H9 (cell line): Measurements from ENCODE around the gene BARD1. TPM values are rescaled to one million over a fixed set of nuclear protein-coding genes. Genes with fewer than 3 reads are reported as not detected.

Experiments used
- DNase-seq: peaks from one replicate; pipeline ENCODE4 v3.0.0-alpha.2; 2017
- H2AFZ ChIP-seq: one replicate; pipeline ENCODE4 v1.6.1; 2013; ENCODE audit warnings: mild to moderate bottlenecking, low read length, control low read depth, moderate library complexity
- H2AK5ac ChIP-seq: 2 replicates; pipeline ENCODE4 v1.6.1; 2013; ENCODE audit warnings: low read length, control low read depth, mixed read lengths; ENCODE audit not compliant: insufficient read length
- H2BK120ac ChIP-seq: one replicate; pipeline ENCODE4 v1.6.1; 2013; ENCODE audit warnings: low read depth, mild to moderate bottlenecking, low read length, control low read depth, inconsistent platforms; ENCODE audit not compliant: poor library complexity, severe bottlenecking
- H2BK12ac ChIP-seq: 2 replicates; pipeline ENCODE4 v1.6.1; 2013; ENCODE audit warnings: low read length, control low read depth, mixed read lengths, low read depth; ENCODE audit not compliant: insufficient read length
- H2BK15ac ChIP-seq: 2 replicates; pipeline ENCODE4 v1.6.1; 2013; ENCODE audit warnings: low read depth, low read length, control low read depth
- H2BK20ac ChIP-seq: one replicate; pipeline ENCODE4 v1.6.1; 2013; ENCODE audit warnings: low read depth, mild to moderate bottlenecking, low read length, control low read depth, inconsistent platforms; ENCODE audit not compliant: poor library complexity, severe bottlenecking
- H2BK5ac ChIP-seq: 2 replicates; pipeline ENCODE4 v1.6.1; 2013; ENCODE audit warnings: low read length, control low read depth, mixed read lengths; ENCODE audit not compliant: insufficient read length
- H3K14ac ChIP-seq: 2 replicates; pipeline ENCODE4 v1.6.1; 2013; ENCODE audit warnings: low read length, control low read depth; ENCODE audit not compliant: insufficient read depth
- H3K18ac ChIP-seq: 2 replicates; pipeline ENCODE4 v1.6.1; 2013; ENCODE audit warnings: low read depth, mild to moderate bottlenecking, mixed read lengths, low read length, control low read depth; ENCODE audit not compliant: insufficient read length
- H3K23ac ChIP-seq: 2 replicates; pipeline ENCODE4 v1.6.1; 2013; ENCODE audit warnings: low read length, control low read depth, mixed read lengths, low read depth; ENCODE audit not compliant: insufficient read length
- H3K23me2 ChIP-seq: 2 replicates; pipeline ENCODE4 v1.6.1; 2013; ENCODE audit warnings: low read depth, mild to moderate bottlenecking, mixed read lengths, low read length, control low read depth; ENCODE audit not compliant: insufficient read length, poor library complexity, severe bottlenecking
- H3K27ac ChIP-seq: 2 replicates; pipeline ENCODE4 v1.5.1; 2013; ENCODE audit warnings: low read length, control low read depth, mixed read lengths, low read depth; ENCODE audit not compliant: insufficient read length
- H3K27me3 ChIP-seq: 2 replicates; pipeline ENCODE4 v1.6.1; 2013; ENCODE audit warnings: low read length, control low read depth, inconsistent platforms; ENCODE audit not compliant: insufficient read depth
- H3K4ac ChIP-seq: 2 replicates; pipeline ENCODE4 v1.6.1; 2013; ENCODE audit warnings: low read depth, mild to moderate bottlenecking, control low read depth, inconsistent platforms, low read length, moderate library complexity
- H3K4me1 ChIP-seq: 2 replicates; pipeline ENCODE4 v1.6.1; 2013; ENCODE audit warnings: low read length, control low read depth, inconsistent platforms; ENCODE audit not compliant: insufficient read depth
- H3K4me2 ChIP-seq: 2 replicates; pipeline ENCODE4 v1.6.1; 2013; ENCODE audit warnings: low read length, control low read depth, mixed read lengths; ENCODE audit not compliant: insufficient read length, insufficient read depth
- H3K56ac ChIP-seq: 2 replicates; pipeline ENCODE4 v1.6.1; 2013; ENCODE audit warnings: low read depth, mild to moderate bottlenecking, mixed read lengths, low read length, control low read depth; ENCODE audit not compliant: insufficient read length
- H3K79me1 ChIP-seq: 2 replicates; pipeline ENCODE4 v1.6.1; 2013; ENCODE audit warnings: low read depth, mild to moderate bottlenecking, moderate library complexity, low read length, control low read depth, inconsistent platforms; ENCODE audit not compliant: insufficient read depth, poor library complexity, severe bottlenecking
- H3K79me2 ChIP-seq: 2 replicates; pipeline ENCODE4 v1.6.1; 2013; ENCODE audit warnings: low read length, control low read depth, inconsistent platforms; ENCODE audit not compliant: insufficient read depth
- H3K9ac ChIP-seq: 2 replicates; pipeline ENCODE4 v1.6.1; 2013; ENCODE audit warnings: low read length, control low read depth, mixed read lengths; ENCODE audit not compliant: insufficient read length; ENCODE audit errors: extremely low read depth
- H3K9me3 ChIP-seq: one replicate; pipeline ENCODE4 v1.6.1; 2013; ENCODE audit warnings: low read depth, low read length, inconsistent platforms; ENCODE audit not compliant: control insufficient read depth
- H3T11ph ChIP-seq: one replicate; pipeline ENCODE4 v1.6.1; 2013; ENCODE audit warnings: mild to moderate bottlenecking, low read length, control low read depth, inconsistent platforms
- H4K20me1 ChIP-seq: one replicate; pipeline ENCODE4 v1.6.1; 2013; ENCODE audit not compliant: control insufficient read depth, insufficient read length, insufficient read depth
- H4K5ac ChIP-seq: 2 replicates; pipeline ENCODE4 v1.6.1; 2013; ENCODE audit warnings: low read depth, mild to moderate bottlenecking, mixed read lengths, low read length, control low read depth; ENCODE audit not compliant: insufficient read length
- H4K8ac ChIP-seq: replicated peaks from 2 replicates; pipeline ENCODE4 v1.6.1; 2013; ENCODE audit warnings: low read length, control low read depth, mixed read lengths, low read depth; ENCODE audit not compliant: insufficient read length
- H4K91ac ChIP-seq: 2 replicates; pipeline ENCODE4 v1.6.1; 2013; ENCODE audit warnings: low read depth, mild to moderate bottlenecking, moderate library complexity, mixed read lengths, low read length, control low read depth; ENCODE audit not compliant: insufficient read length
- H3K27ac Mint-ChIP-seq, 3 experiments: 2 replicates in 2 of 3; 3 replicates in 1 of 3; pipeline ENCODE4 v1.8.0; 2020 to 2021; ENCODE audit warnings: mixed read lengths in 3 of 3, mild to moderate bottlenecking in 1 of 3, moderate library complexity in 1 of 3
- H3K27me3 Mint-ChIP-seq: 2 replicates; pipeline ENCODE4 v1.8.0; 2021; ENCODE audit warnings: low read depth, mild to moderate bottlenecking, moderate library complexity, mixed read lengths
- H3K36me3 Mint-ChIP-seq, 3 experiments: 2 replicates in 2 of 3; 3 replicates in 1 of 3; pipeline ENCODE4 v1.8.0; 2020 to 2021; ENCODE audit warnings: low read depth in 3 of 3, mixed read lengths in 3 of 3; ENCODE audit not compliant: insufficient read depth in 1 of 3
- H3K4me1 Mint-ChIP-seq, 2 experiments: 2 replicates each; pipeline ENCODE4 v1.8.0; 2020; ENCODE audit warnings: mixed read lengths in 2 of 2
- H3K4me3 Mint-ChIP-seq, 2 experiments: 2 replicates in 1 of 2; 3 replicates in 1 of 2; pipeline ENCODE4 v1.8.0; 2020 to 2021; ENCODE audit warnings: mild to moderate bottlenecking in 2 of 2, mixed read lengths in 2 of 2, moderate library complexity in 1 of 2
- H3K9me3 Mint-ChIP-seq, 2 experiments: 2 replicates in 1 of 2; 3 replicates in 1 of 2; pipeline ENCODE4 v1.8.0; 2020; ENCODE audit warnings: mild to moderate bottlenecking in 2 of 2, mixed read lengths in 2 of 2, moderate library complexity in 1 of 2
- WGBS: extraction: QIAGEN DNeasy Blood & Tissue Kit; methylation state at CpG from one replicate; pipeline ENCODE4 v1.1.7; 2013; ENCODE audit warnings: missing lambda C conversion rate, low lambda C conversion rate, mixed read lengths; ENCODE audit not compliant: insufficient read length; ENCODE audit errors: extremely low coverage; 5-methylcytosine and 5-hydroxymethylcytosine counted together
- total RNA-seq: library from RNA; stranded (reverse); gene quantifications from 2 replicates; pipeline ENCODE4 v1.2.1, GENCODE V29; 2021
- TF ChIP-seq, protein P1 (sequence below): fragments of 200-600 bp; sonication (generic); conservative IDR thresholded peaks from 3 replicates; pipeline ENCODE4 v1.8.0; 2021; ENCODE audit warnings: antibody characterized with exemption, mild to moderate bottlenecking

Gene BARD1
- total RNA-seq, 1 experiment from 2014 or later, result 30.6 TPM

DNA sequence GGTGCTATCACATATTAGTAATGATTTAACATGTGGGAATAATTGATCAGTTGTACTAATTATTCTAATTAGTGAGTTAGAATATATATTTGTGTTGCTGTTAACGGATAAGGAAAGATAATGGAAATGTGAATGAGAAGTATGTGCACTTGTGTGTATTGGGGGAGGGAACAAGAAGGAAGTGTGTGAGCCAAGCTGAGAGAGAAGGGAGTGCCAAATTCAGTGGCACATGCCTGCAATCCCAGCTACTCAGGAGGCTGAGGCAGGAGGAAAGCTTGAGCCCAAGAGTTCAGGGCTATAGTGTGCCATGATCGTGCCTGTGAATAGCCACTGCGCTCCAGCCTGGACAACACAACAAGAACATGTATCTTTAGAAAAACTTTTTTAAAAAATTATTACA, 9.3 kb downstream of the BARD1 start:
- Mint-ChIP-seq H3K36me3 (peaks cover 10 to 17% (median 10%) of the 10 kb centered on the region in 3 experiments; a peak in 6 of 7 replicates), H3K4me3 (no peak overlapping the region), H3K9me3 (no peaks in the 10 kb centered on the region), H3K27ac (no peak overlapping the region; a peak in 2 of 7 replicates), H3K27me3 (no peaks in the 10 kb centered on the region), H3K4me1 (peaks cover 46 to 58% of the 10 kb centered on the region in 2 experiments)
- Histone ChIP-seq H3K27me3 (no peaks in the 10 kb centered on the region), H2AFZ (no peak overlapping the region), H3K9me3 (no peaks in the 10 kb centered on the region), H4K8ac (no peak overlapping the region), H3K9ac (no peak overlapping the region), H3K4me2 (no peak overlapping the region), H3K18ac (no peak overlapping the region), H3K56ac (no peak overlapping the region), H2BK15ac (no peak overlapping the region), H2BK5ac (no peak overlapping the region), H4K20me1 (no peaks in the 10 kb centered on the region), H3K27ac (no peak overlapping the region), H4K91ac (no peak overlapping the region), H3K79me1 (peaks cover 12% of the 10 kb centered on the region), H2BK12ac (no peak overlapping the region), H2BK120ac (no peak overlapping the region), H3T11ph (no peak overlapping the region), H3K4ac (no peak overlapping the region), H3K23me2 (no peaks in the 10 kb centered on the region), H3K79me2 (peaks cover 7% of the 10 kb centered on the region; the same call in 1 of the 2 replicates), H2AK5ac (no peak overlapping the region), H2BK20ac (no peak overlapping the region), H4K5ac (no peak overlapping the region), H3K14ac (no peak overlapping the region), H3K23ac (no peak overlapping the region), H3K4me1 (no peaks in the 10 kb centered on the region; the same call in 1 of the 2 replicates)
- no peak for DNase-seq
- 100% methylated on average over 1 of the region's 3 CpGs for WGBS
- TF ChIP-seq, protein P1, sequence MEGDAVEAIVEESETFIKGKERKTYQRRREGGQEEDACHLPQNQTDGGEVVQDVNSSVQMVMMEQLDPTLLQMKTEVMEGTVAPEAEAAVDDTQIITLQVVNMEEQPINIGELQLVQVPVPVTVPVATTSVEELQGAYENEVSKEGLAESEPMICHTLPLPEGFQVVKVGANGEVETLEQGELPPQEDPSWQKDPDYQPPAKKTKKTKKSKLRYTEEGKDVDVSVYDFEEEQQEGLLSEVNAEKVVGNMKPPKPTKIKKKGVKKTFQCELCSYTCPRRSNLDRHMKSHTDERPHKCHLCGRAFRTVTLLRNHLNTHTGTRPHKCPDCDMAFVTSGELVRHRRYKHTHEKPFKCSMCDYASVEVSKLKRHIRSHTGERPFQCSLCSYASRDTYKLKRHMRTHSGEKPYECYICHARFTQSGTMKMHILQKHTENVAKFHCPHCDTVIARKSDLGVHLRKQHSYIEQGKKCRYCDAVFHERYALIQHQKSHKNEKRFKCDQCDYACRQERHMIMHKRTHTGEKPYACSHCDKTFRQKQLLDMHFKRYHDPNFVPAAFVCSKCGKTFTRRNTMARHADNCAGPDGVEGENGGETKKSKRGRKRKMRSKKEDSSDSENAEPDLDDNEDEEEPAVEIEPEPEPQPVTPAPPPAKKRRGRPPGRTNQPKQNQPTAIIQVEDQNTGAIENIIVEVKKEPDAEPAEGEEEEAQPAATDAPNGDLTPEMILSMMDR, result no peak
